Mesendoderm (in vitro differentiated cells): ENCODE results near the gene SH2D2A.
A peak's percentile ranks its signal among the peaks of the same experiment; 100 is the strongest.

ENCODE experiments used
- DNase-seq: peaks from one replicate; pipeline ENCODE4 v3.0.0; 2013
- H2AK5ac ChIP-seq: 2 replicates; pipeline ENCODE4 v1.6.1; 2013; ENCODE audit warnings: low read length, inconsistent platforms
- H2BK120ac ChIP-seq: 2 replicates; pipeline ENCODE4 v1.6.1; 2013; ENCODE audit warnings: low read depth, mild to moderate bottlenecking, low read length, moderate library complexity, mixed read lengths
- H2BK15ac ChIP-seq: replicated peaks from 2 replicates; pipeline ENCODE4 v1.6.1; 2013; ENCODE audit warnings: low read depth, mild to moderate bottlenecking, moderate library complexity
- H2BK5ac ChIP-seq: 2 replicates; pipeline ENCODE4 v1.6.1; 2013; ENCODE audit warnings: low read length, inconsistent platforms
- H3K18ac ChIP-seq: 2 replicates; pipeline ENCODE4 v1.6.1; 2013; ENCODE audit warnings: mild to moderate bottlenecking, low read length, mixed read lengths
- H3K23ac ChIP-seq: one replicate; pipeline ENCODE4 v1.6.1; 2013; ENCODE audit warnings: low read length
- H3K27ac ChIP-seq: 2 replicates; pipeline ENCODE4 v1.5.1; 2013; ENCODE audit warnings: low read depth, mild to moderate bottlenecking, inconsistent platforms, low read length, moderate library complexity
- H3K27me3 ChIP-seq: 2 replicates; pipeline ENCODE4 v1.6.1; 2013; ENCODE audit warnings: low read length, control low read depth, mild to moderate bottlenecking, inconsistent platforms; ENCODE audit not compliant: insufficient read depth, poor library complexity
- H3K36me3 ChIP-seq: 2 replicates; pipeline ENCODE4 v1.6.1; 2013; ENCODE audit warnings: low read length, inconsistent platforms; ENCODE audit not compliant: control insufficient read depth, insufficient read depth
- H3K4ac ChIP-seq: one replicate; pipeline ENCODE4 v1.6.1; 2013; ENCODE audit warnings: low read depth, mild to moderate bottlenecking, low read length, moderate library complexity
- H3K4me1 ChIP-seq: 2 replicates; pipeline ENCODE4 v1.6.1; 2013; ENCODE audit warnings: low read depth, low read length, inconsistent platforms; ENCODE audit not compliant: control insufficient read depth
- H3K4me2 ChIP-seq: 2 replicates; pipeline ENCODE4 v1.6.1; 2013; ENCODE audit warnings: low read length
- H3K4me3 ChIP-seq: 2 replicates; pipeline ENCODE4 v1.5.1; 2013; ENCODE audit warnings: mild to moderate bottlenecking, low read length
- H3K56ac ChIP-seq: one replicate; pipeline ENCODE4 v1.6.1; 2013; ENCODE audit warnings: low read length
- H3K79me1 ChIP-seq: 2 replicates; pipeline ENCODE4 v1.6.1; 2013; ENCODE audit warnings: low read length, inconsistent platforms
- H3K79me2 ChIP-seq: 2 replicates; pipeline ENCODE4 v1.6.1; 2013; ENCODE audit warnings: mild to moderate bottlenecking, low read length; ENCODE audit not compliant: control insufficient read depth, insufficient read depth
- H3K9ac ChIP-seq: 2 replicates; pipeline ENCODE4 v1.6.1; 2013; ENCODE audit warnings: low read length, inconsistent platforms
- H4K5ac ChIP-seq: one replicate; pipeline ENCODE4 v1.6.1; 2013; ENCODE audit warnings: low read length
- H4K8ac ChIP-seq: one replicate; pipeline ENCODE4 v1.6.1; 2013; ENCODE audit warnings: low read depth, mild to moderate bottlenecking, control low read depth, low read length, moderate library complexity
- WGBS: extraction: QIAGEN DNeasy Blood & Tissue Kit; methylation state at CpG from one replicate; pipeline ENCODE4 v1.1.7; 2013; ENCODE audit warnings: low lambda C conversion rate, missing lambda C conversion rate; ENCODE audit not compliant: insufficient coverage; ENCODE audit errors: extremely low coverage; 5-methylcytosine and 5-hydroxymethylcytosine counted together

SH2D2A gene

GRCh38 chr1:156807627-156808026 lies 9.0 kb downstream of the SH2D2A start:
- Histone ChIP-seq H3K36me3 (no peaks in the 10 kb centered on the region), H3K79me1 (no peaks in the 10 kb centered on the region), H4K5ac (no peak overlapping the region), H4K8ac (no peak overlapping the region), H3K18ac (no peak overlapping the region), H2BK120ac (no peak overlapping the region), H3K4me1 (no peaks in the 10 kb centered on the region), H3K56ac (no peak overlapping the region), H3K4ac (no peak overlapping the region), H3K27ac (no peak overlapping the region), H3K79me2 (no peaks in the 10 kb centered on the region), H3K27me3 (no peaks in the 10 kb centered on the region), H3K4me3 (no peak overlapping the region), H3K23ac (no peak overlapping the region), H2BK15ac (no peak overlapping the region), H2BK5ac (no peak overlapping the region), H3K9ac (no peak overlapping the region), H2AK5ac (no peak overlapping the region), H3K4me2 (no peak overlapping the region)
- no CpG with 5 or more reads among the region's 2 CpGs for WGBS
- no peak for DNase-seq

GRCh38 chr1:156806512-156807440 lies 9.9 kb downstream of the SH2D2A start:
- no peak for DNase-seq
- Histone ChIP-seq H3K27ac (no peak overlapping the region), H3K4me3 (no peak overlapping the region), H3K56ac (no peak overlapping the region), H3K18ac (no peak overlapping the region), H3K79me2 (no peaks in the 10 kb centered on the region), H3K27me3 (no peaks in the 10 kb centered on the region), H3K23ac (no peak overlapping the region), H3K36me3 (no peaks in the 10 kb centered on the region), H2BK5ac (no peak overlapping the region), H2AK5ac (no peak overlapping the region), H2BK15ac (no peak overlapping the region), H3K79me1 (no peaks in the 10 kb centered on the region), H3K9ac (no peak overlapping the region), H4K8ac (no peak overlapping the region), H2BK120ac (no peak overlapping the region), H3K4me1 (no peaks in the 10 kb centered on the region), H3K4ac (no peak overlapping the region), H4K5ac (no peak overlapping the region), H3K4me2 (no peak overlapping the region)
- WGBS: no CpG with 5 or more reads among the region's 7 CpGs

GRCh38 chr1:156805766-156806511 lies 10.7 kb downstream of the SH2D2A start:
- Histone ChIP-seq H3K9ac (no peak overlapping the region), H3K4me3 (no peak overlapping the region), H2BK120ac (no peak overlapping the region), H3K27me3 (no peaks in the 10 kb centered on the region), H2BK15ac (no peak overlapping the region), H3K56ac (no peak overlapping the region), H4K5ac (no peak overlapping the region), H3K27ac (no peak overlapping the region), H3K4me2 (no peak overlapping the region), H2AK5ac (no peak overlapping the region), H3K4ac (no peak overlapping the region), H3K23ac (no peak overlapping the region), H3K36me3 (peaks cover 2% of the 10 kb centered on the region), H3K4me1 (no peaks in the 10 kb centered on the region), H3K79me2 (no peaks in the 10 kb centered on the region), H3K18ac (no peak overlapping the region), H2BK5ac (no peak overlapping the region), H3K79me1 (no peaks in the 10 kb centered on the region), H4K8ac (no peak overlapping the region)
- DNase-seq: no peak
- WGBS: no CpG with 5 or more reads among the region's 3 CpGs

GRCh38 chr1:156804572-156805243 lies 11.9 kb downstream of the SH2D2A start:
- Histone ChIP-seq H2BK120ac (no peak overlapping the region), H3K4me1 (no peaks in the 10 kb centered on the region), H3K56ac (no peak overlapping the region), H3K79me2 (no peaks in the 10 kb centered on the region), H4K5ac (no peak overlapping the region), H3K18ac (no peak overlapping the region), H3K4ac (no peak overlapping the region), H3K27ac (no peak overlapping the region), H3K79me1 (no peaks in the 10 kb centered on the region), H2BK15ac (no peak overlapping the region), H3K4me2 (no peak overlapping the region), H4K8ac (no peak overlapping the region), H3K4me3 (no peak overlapping the region), H3K23ac (no peak overlapping the region), H2BK5ac (no peak overlapping the region), H3K36me3 (peaks cover 4% of the 10 kb centered on the region), H2AK5ac (no peak overlapping the region), H3K27me3 (no peaks in the 10 kb centered on the region), H3K9ac (no peak overlapping the region)
- no CpG with 5 or more reads among the region's 6 CpGs for WGBS
- peak; percentile 30 for DNase-seq

- Histone ChIP-seq H3K4me1 (no peaks in the 10 kb centered on the region), H4K5ac (no peak overlapping the region), H2BK120ac (no peak overlapping the region), H2BK5ac (no peak overlapping the region), H3K27me3 (no peaks in the 10 kb centered on the region), H3K27ac (no peak overlapping the region), H3K4me3 (no peak overlapping the region), H3K79me1 (no peaks in the 10 kb centered on the region), H3K56ac (no peak overlapping the region), H3K36me3 (peaks cover 4% of the 10 kb centered on the region), H3K4me2 (no peak overlapping the region), H2AK5ac (no peak overlapping the region), H3K18ac (no peak overlapping the region), H3K23ac (no peak overlapping the region), H4K8ac (no peak overlapping the region), H2BK15ac (no peak overlapping the region), H3K9ac (no peak overlapping the region), H3K4ac (no peak overlapping the region), H3K79me2 (no peaks in the 10 kb centered on the region)
- DNase-seq: no peak
- no CpG with 5 or more reads among the region's 3 CpGs for WGBS
These were observed 12.6 kb downstream of the SH2D2A start for GRCh38 chr1:156804026-156804425.
